ENCODE measurements around the gene INSM1. TPM values are rescaled to one million over a fixed set of nuclear protein-coding genes. Genes with fewer than 3 reads are reported as not detected.
"Not testable (repeated sequence)": the region's sequence is repeated elsewhere in the genome, so short reads cannot be mapped to it uniquely, and the experiment has no call there.

Gene INSM1
- polyA plus RNA-seq (ENCODE audit: insufficient read length in 3 of 3), result not detected

GRCh38 chr20:20367575-20368417 is at the start of gene INSM1:
Gene INSM1 (plus strand): TSS chr20:20368104. CDS start chr20:20368268, 164 bp downstream.
- no peak for DNase-seq (ENCODE audit: low read depth in 3 of 3, low spot score in 2 of 3)

DNA sequence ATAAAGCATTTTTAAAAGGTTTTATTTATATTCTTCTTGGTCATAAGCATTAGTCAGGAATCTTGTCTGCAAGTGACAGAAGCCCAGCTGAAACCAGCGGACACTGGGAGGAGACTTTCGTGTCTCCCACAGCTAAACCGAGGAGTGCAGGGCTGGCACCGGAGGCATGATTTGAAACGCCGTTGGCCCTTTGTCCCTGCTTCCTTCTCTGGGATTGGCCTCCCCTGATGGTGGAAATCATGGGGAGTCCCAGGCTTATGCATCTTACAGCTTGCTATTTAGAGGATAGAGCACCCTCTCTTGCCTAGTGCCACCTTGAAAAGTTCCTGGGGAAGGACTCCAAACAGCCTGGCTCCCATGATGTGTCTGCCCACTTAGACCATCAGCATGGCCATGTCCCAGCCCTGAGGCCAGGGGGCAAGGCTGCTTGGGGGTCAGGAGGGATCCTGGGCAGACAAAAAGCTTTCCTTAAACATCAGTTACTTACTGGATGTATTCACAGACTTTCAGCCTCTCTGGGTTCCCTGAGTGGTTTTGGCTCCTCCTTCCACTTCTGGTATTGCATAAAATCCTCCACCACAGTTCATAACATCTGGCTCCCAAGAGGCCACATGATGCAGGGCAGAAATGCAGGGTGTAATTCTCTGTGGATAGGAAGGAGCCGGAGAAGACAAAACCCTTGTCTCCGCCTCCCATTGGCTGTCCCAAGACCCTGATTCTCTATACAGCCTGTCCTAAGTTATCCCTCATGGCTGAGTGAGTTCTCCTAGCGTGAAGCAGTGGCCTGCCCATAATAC is 49.3 kb upstream of the INSM1 start:
- no peak for DNase-seq (ENCODE audit: low read depth in 3 of 3, low spot score in 2 of 3)

- DNase-seq (ENCODE audit: low read depth in 3 of 3, low spot score in 2 of 3), result no peak
Observed at GRCh38 chr20:20321134-20321533, 46.8 kb upstream of the INSM1 start.

DNA sequence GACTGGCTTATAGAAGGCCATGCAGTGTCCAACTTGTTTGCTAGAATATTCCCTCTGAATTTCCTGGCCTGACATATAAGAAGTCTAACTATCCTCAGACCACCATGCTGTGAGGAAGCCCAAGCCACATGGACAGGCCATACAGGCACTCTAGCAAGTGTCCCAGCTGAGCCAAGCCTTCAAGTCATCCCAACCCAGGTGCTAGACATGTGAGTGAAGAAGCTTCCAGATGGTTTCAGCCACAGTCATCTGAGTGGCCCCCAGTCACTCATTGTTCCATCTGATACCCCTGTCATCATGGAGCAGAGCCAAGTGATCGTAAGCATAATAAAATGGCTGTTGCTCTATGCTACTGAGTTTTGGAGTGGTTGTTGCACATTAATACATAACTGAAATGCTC is 46.0 kb upstream of the INSM1 start:
- DNase-seq (ENCODE audit: low read depth in 3 of 3, low spot score in 2 of 3), result no peak

DNA sequence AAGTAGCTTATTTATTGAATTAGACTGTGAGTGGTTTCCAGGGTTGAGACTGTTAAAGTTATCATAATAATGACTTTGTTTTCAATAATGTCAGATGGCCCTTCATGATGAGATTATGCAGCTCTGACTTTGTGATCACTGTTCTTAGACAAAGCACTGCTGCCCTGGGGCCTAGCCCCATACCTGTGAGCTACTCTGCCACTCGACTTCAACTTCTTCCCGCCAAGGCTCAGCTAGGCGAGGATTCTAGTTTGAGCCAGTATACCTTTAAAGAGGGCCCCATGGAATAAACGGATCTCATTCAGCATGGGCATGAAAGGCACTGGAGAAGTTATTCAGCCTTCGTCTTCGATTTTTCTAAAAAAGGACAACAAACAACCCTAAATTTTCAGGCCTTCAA is 45.0 kb upstream of the INSM1 start:
- no peak for DNase-seq (ENCODE audit: low read depth in 3 of 3, low spot score in 2 of 3)

- DNase-seq (ENCODE audit: low read depth in 3 of 3, low spot score in 2 of 3), result no peak
Observed at GRCh38 chr20:20327746-20328145, 40.2 kb upstream of the INSM1 start.

DNA sequence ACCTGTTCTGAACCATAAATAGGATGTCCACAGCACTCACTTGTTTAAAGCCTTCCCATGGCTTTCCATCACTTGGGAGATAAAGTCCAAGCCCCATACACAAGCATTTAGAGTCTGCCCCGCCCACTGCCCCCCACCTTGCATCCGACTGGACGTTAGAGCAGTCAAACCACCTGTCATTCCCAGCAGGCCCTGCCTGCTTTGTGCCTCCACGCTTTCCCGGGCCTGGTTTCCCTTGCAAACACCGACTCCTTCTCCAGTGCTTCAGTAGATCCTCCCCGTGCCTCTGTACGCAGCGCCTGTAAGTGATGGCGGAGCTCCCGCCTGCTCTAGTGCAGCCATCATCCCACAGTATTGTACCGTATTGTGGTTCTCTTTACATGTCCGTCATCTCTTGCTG is 38.3 kb upstream of the INSM1 start:
- no peak for DNase-seq (ENCODE audit: low read depth in 3 of 3, low spot score in 2 of 3)

DNA sequence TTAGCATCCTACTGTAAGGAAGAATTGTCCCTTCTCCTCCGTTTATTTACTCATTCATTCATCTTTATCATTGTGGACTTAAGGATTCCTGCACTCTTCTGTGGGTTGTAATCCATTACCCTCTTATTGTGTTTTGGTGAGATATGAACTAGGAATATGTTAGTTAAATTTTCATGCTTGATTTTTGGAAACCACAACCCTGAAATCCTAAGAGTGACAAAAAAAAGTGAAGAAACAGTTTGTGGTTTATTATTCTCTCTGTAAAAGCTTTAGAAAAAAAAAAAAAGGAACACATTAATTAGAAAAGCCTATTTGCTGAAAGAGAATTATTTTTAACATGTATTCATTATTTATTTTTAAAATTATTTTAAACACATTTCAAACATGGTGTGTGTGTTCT is 36.7 kb upstream of the INSM1 start:
- DNase-seq (ENCODE audit: low read depth in 3 of 3, low spot score in 2 of 3), result no peak

GRCh38 chr20:20331817-20332216 is 36.1 kb upstream of the INSM1 start:
- DNase-seq (ENCODE audit: low read depth in 3 of 3, low spot score in 2 of 3), result no peak

DNA sequence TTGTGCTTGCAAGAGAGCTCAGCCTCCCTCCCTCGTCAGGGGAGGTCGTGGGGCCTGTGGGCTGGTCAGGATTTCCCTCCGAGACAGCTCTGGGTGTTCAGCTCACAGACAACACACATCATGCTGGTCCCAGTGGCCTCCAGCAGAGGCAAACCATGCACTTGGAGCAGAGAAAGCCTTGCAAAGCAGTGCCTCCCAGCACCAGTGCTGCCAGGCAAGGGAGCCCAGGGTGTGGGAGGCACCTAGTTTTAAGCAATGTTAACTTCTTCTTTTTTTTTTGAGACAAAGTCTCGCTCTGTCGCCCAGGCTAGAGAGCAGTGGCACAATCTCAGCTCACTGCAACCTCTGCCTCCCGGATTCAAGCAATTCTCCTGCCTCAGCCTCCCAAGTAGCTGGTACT is 34.0 kb upstream of the INSM1 start:
- no peak for DNase-seq (ENCODE audit: low read depth in 3 of 3, low spot score in 2 of 3)

GRCh38 chr20:20334489-20334888 is 33.4 kb upstream of the INSM1 start:
- DNase-seq (ENCODE audit: low read depth in 3 of 3, low spot score in 2 of 3), result no peak

- DNase-seq (ENCODE audit: low read depth in 3 of 3, low spot score in 2 of 3), result no peak
Observed at GRCh38 chr20:20338133-20338730, 29.7 kb upstream of the INSM1 start.

DNA sequence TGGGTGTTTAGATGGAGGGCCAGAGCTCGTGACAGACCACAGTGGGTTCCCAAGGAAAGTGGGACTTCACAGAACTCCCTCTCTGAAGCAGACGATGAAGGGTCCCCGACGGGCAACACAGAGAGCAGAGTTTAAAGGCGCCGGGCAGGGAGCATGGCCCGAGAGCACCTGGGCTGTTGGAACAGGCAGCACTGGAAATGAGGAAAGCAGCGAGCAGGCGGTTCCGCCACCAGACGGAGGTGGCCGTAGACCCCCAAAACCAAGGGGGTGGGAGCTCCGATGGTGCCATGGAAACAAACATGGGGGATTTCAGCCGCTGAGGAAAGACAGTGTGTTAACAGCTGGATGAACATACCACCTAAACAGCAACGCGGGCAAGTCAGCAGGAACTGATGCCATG is 27.5 kb upstream of the INSM1 start:
- no peak for DNase-seq (ENCODE audit: low read depth in 3 of 3, low spot score in 2 of 3)

DNA sequence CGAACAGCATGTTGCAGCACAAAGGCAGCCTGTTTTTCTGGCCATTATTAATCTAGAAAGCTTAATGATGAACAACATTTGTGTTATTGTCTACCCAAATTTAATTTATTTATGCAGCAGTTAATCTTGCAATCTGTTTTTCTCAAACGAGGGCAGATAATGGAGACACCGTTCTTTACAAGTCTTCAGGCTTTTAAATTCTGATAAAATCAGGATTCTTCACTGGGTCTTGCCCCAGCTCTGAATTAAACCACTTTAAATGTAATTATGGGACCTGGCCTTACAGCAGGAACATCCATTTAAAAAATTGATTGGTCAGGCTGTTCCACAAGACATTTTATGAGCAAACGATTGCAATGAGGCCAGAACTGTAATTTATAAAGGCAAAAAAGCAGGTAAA is 26.5 kb upstream of the INSM1 start:
- no peak for DNase-seq (ENCODE audit: low read depth in 3 of 3, low spot score in 2 of 3)

- no peak for DNase-seq (ENCODE audit: low read depth in 3 of 3, low spot score in 2 of 3)
Observed at GRCh38 chr20:20342066-20342465, 25.8 kb upstream of the INSM1 start.

DNA sequence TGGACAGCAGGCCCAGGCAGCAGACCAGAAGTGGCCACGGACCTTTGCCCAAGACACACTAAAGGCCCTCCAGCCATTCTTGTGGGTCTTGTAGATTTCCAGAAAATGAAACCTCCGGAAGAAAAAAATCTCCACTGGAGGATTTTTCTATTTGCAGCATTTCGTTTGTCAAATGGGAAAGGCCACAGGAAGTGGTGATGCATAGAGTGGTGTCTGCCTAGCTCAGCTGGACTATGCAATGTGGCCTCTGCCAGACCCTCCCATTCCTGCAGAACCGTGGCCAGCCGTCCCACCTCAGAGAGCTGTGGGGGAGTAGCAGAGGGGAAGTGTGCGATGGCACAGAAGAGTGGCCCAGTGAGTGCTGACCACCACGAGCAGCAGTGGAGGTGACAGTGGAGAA is 24.0 kb upstream of the INSM1 start:
- no peak for DNase-seq (ENCODE audit: low read depth in 3 of 3, low spot score in 2 of 3)

DNA sequence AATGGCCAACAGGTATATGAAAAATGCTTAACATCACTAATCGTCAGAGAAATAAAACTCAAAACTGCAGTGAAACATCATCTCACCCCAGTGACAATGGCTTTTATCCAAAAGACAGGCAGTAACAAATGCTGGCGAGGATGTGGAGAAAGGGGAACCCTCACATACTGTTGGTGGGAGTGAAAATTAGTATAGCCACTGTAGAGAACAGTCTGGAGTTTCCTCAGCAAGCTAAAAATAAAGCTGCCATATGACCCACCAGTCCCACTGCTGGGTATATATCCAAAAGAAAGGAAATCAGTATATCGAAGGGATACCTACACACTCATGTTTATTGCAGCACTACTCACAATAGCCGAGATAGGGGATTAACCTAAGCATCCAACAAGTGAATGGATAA is 23.4 kb upstream of the INSM1 start:
- DNase-seq (ENCODE audit: low read depth in 3 of 3, low spot score in 2 of 3), result no peak

DNA sequence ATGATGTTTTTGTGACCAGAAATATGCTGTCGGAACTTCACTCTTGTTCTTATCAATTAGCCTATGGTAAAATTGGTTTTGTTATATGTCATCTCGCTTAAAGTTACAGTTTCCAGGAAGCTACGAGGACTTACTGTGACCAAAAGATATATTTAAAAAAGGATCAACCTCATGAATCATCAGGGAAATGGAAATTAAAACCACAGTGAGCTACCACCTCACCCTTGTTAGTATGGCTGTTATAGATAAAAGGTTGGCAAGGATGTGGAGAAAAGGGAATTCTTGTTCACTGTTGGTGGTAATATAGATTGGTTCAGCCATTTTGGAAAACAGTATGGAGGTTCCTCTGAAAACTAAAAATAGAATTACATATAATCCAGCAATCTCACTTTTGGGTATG is 14.3 kb upstream of the INSM1 start:
- no peak for DNase-seq (ENCODE audit: low read depth in 3 of 3, low spot score in 2 of 3)

- not testable (repeated sequence) for DNase-seq (ENCODE audit: low read depth in 3 of 3, low spot score in 2 of 3)
Observed at GRCh38 chr20:20355503-20355902, 12.4 kb upstream of the INSM1 start.

- DNase-seq (ENCODE audit: low read depth in 3 of 3, low spot score in 2 of 3), result no peak
Observed at GRCh38 chr20:20358801-20359200, 9.1 kb upstream of the INSM1 start.

GRCh38 chr20:20359628-20360027 is 8.3 kb upstream of the INSM1 start:
- DNase-seq (ENCODE audit: low read depth in 3 of 3, low spot score in 2 of 3), result no peak

- peak in 1 of 3 donors; percentile 36 for DNase-seq (ENCODE audit: low read depth in 3 of 3, low spot score in 2 of 3)
Observed at GRCh38 chr20:20360464-20360863, 7.4 kb upstream of the INSM1 start.
